ENCODE data around the gene PRKCH.

- TF ChIP-seq, protein P1, sequence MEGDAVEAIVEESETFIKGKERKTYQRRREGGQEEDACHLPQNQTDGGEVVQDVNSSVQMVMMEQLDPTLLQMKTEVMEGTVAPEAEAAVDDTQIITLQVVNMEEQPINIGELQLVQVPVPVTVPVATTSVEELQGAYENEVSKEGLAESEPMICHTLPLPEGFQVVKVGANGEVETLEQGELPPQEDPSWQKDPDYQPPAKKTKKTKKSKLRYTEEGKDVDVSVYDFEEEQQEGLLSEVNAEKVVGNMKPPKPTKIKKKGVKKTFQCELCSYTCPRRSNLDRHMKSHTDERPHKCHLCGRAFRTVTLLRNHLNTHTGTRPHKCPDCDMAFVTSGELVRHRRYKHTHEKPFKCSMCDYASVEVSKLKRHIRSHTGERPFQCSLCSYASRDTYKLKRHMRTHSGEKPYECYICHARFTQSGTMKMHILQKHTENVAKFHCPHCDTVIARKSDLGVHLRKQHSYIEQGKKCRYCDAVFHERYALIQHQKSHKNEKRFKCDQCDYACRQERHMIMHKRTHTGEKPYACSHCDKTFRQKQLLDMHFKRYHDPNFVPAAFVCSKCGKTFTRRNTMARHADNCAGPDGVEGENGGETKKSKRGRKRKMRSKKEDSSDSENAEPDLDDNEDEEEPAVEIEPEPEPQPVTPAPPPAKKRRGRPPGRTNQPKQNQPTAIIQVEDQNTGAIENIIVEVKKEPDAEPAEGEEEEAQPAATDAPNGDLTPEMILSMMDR (IDR thresholded peaks at IDR 0.05; ENCODE audit: low read depth, low read length) = no peak
- TF ChIP-seq POLR2A (IDR thresholded peaks at IDR 0.05; ENCODE audit: extremely low read depth, insufficient read length) (no peak), MYC (IDR thresholded peaks at IDR 0.05; ENCODE audit: low read depth, low read length) (no peak)
- TF ChIP-seq, protein P2, sequence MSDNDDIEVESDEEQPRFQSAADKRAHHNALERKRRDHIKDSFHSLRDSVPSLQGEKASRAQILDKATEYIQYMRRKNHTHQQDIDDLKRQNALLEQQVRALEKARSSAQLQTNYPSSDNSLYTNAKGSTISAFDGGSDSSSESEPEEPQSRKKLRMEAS (IDR thresholded peaks at IDR 0.05; ENCODE audit: low read depth, low read length) = no peak
Observed at GRCh38 chr14:61396694-61397093, 75.3 kb downstream of the PRKCH start.

All from NB4 (cell line).